IMR-90 (cell line): Measurements from ENCODE around the gene FAM217A. TPM values are rescaled to one million over a fixed set of nuclear protein-coding genes. Genes with fewer than 3 reads are reported as not detected.

Experiments
- MAZ ChIP-seq: IDR thresholded peaks from 2 replicates; pipeline ENCODE4 v1.6.1; 2012; ENCODE audit warnings: low read depth, mild to moderate bottlenecking, low read length, improper control_type of control experiment, moderate library complexity, borderline replicate concordance
- polyA plus RNA-seq, 3 experiments: library from polyadenylated mRNA; depleted of rRNA; stranded (reverse); fragments of >200 nt; gene quantifications; 2 replicates each; pipeline ENCODE4 v1.2.3, GENCODE V29; 2012; ENCODE audit warnings: low replicate concordance in 1 of 3
- total RNA-seq: library from RNA; depleted of rRNA; stranded (reverse); fragments of >200 nt; gene quantifications from 2 replicates; pipeline ENCODE4 v1.2.3, GENCODE V29; 2012
- TF ChIP-seq, protein P1 (sequence below): conservative IDR thresholded peaks from 2 replicates; pipeline ENCODE4 v1.5.1; 2012; ENCODE audit warnings: mild to moderate bottlenecking, low read depth, low read length, improper control_type of control experiment

FAM217A gene
- total and polyA plus RNA-seq, 2 of the 4 experiments (the other 2 are of a cell fraction) = not detected

DNA sequence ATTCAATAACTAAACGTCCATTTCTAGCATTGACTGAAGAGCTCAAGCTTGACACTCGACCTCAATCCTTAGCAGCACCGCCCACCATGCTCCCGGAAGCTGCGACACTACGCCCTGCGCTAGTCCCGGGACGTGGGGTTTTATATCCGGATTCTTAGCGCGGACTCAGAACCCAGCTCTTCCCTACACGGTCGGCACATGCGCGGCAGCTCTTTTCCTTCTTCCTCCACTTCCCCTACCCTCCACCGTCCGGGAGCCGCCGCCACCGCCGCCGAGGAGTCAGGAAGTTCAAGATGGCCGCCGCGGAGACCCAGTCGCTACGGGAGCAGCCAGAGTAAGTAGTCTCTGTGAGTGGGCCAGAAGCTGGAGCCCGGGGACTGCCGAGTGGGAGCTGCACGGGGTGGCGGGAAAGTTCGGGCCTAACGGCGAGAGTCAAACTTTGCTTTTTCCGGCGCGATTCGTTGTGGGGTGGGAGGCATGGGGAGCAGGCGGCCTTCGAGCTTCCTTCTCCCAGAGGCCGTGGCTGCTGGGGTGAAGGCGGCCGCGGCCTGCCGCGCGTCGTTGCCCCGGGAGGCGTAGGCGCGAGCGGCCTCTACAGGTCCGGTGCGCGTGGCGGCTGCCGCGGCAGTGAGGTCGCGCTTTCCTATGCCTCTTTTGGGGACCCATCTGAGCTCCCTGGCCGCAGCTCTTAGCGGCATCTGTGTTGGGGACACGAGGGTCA is 57.6 kb downstream of the FAM217A start (continued):
- TF ChIP-seq, protein P1, sequence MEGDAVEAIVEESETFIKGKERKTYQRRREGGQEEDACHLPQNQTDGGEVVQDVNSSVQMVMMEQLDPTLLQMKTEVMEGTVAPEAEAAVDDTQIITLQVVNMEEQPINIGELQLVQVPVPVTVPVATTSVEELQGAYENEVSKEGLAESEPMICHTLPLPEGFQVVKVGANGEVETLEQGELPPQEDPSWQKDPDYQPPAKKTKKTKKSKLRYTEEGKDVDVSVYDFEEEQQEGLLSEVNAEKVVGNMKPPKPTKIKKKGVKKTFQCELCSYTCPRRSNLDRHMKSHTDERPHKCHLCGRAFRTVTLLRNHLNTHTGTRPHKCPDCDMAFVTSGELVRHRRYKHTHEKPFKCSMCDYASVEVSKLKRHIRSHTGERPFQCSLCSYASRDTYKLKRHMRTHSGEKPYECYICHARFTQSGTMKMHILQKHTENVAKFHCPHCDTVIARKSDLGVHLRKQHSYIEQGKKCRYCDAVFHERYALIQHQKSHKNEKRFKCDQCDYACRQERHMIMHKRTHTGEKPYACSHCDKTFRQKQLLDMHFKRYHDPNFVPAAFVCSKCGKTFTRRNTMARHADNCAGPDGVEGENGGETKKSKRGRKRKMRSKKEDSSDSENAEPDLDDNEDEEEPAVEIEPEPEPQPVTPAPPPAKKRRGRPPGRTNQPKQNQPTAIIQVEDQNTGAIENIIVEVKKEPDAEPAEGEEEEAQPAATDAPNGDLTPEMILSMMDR = peak; percentile 37; the same call in 1 of the 2 replicates
- TF ChIP-seq MAZ = peak; percentile 63; the same call in 1 of the 2 replicates
